Left lung (tissue), 10 donors: ENCODE measurements around the gene CCDC91. TPM values are rescaled to one million over a fixed set of nuclear protein-coding genes. Genes with fewer than 3 reads are reported as not detected.
"Not testable (repeated sequence)": the region's sequence is repeated elsewhere in the genome, so short reads cannot be mapped to it uniquely, and the experiment has no call there.

Experiments
- ATAC-seq: fragments of 200-7000 bp; cut with Tn5 transposase; one replicate; pipeline ENCODE4 v1.9.1; 2020; ENCODE audit warnings: moderate library complexity
- DNase-seq, 4 donors: peaks; one replicate each; pipeline ENCODE4 v3.0.0-alpha.2; 2013 to 2020
- H3K27ac ChIP-seq, 2 donors: fragments of 200-600 bp; sonication (generic) in 1 of 2; one replicate each; pipeline versions ENCODE4 v1.5.0 to v1.8.0; 2020 to 2021
- H3K27me3 ChIP-seq, 2 donors: fragments of 200-600 bp; sonication (generic) in 1 of 2; one replicate each; pipeline versions ENCODE4 v1.5.0 to v1.8.0; 2020 to 2021
- H3K36me3 ChIP-seq, 2 donors: fragments of 200-600 bp; sonication (generic) in 1 of 2; one replicate each; pipeline versions ENCODE4 v1.5.0 to v1.8.0; 2020 to 2021
- H3K4me1 ChIP-seq, 2 donors: fragments of 200-600 bp; one replicate each; pipeline ENCODE4 v1.8.0; 2021
- H3K4me3 ChIP-seq, 2 donors: fragments of 200-600 bp; sonication (generic) in 1 of 2; one replicate each; pipeline versions ENCODE4 v1.5.0 to v1.8.0; 2020 to 2021; ENCODE audit warnings: mild to moderate bottlenecking in 1 of 2
- H3K9me3 ChIP-seq, 2 donors: fragments of 200-600 bp; sonication (generic) in 1 of 2; one replicate each; pipeline versions ENCODE4 v1.5.0 to v1.8.0; 2020 to 2021
- CTCF ChIP-seq, 2 donors: fragments of 200-600 bp; sonication (generic) in 1 of 2; IDR thresholded peaks; one replicate each; pipeline versions ENCODE4 v1.5.0 to v1.8.0; 2021; ENCODE audit warnings: antibody characterized with exemption in 2 of 2
- intact Hi-C, 2 donors: fragments of 100-400 bp; cut with DNase I; formaldehyde crosslinking; loops; one replicate each; pipeline versions ENCODE4 v1.11.2 to v1.14.2; 2022
- polyA plus RNA-seq, 6 donors: library from polyadenylated mRNA; unstranded; fragments of 120-200 nt; gene quantifications; one replicate each; pipeline ENCODE4 v1.2.1, GENCODE V29; 2013; ENCODE audit not compliant: insufficient read length in 6 of 6
- total RNA-seq, 2 donors: library from RNA; stranded (reverse); fragmentation: NEBNext Ultra II Directional; extraction: Animal tissue kit (Norgen Biotek cat#: 25700); gene quantifications; one replicate each; pipeline ENCODE4 v1.2.1, GENCODE V29; 2021
- donor health status: DM: no; HTN: yes; CAD: no.
- donor health status: DM: no; HTN: no; CAD: no.

Gene CCDC91
- total and polyA plus RNA-seq, 8 donors = 18.5 to 30.0 (median 26.2) TPM

- Histone ChIP-seq H3K4me3 (peak overlapping the region; percentile 74 to 88), H3K9me3 (peaks cover 0 to 3% of the 10 kb centered on the region in 2 donors), H3K27me3 (no peaks in the 10 kb centered on the region), H3K36me3 (peaks cover 0 to 6% of the 10 kb centered on the region in 2 donors), H3K27ac (peak overlapping the region; percentile 94 to 98), H3K4me1 (peaks cover 6 to 9% of the 10 kb centered on the region in 2 donors)
- intact Hi-C loops = no loop called here
- ATAC-seq (no peak), DNase-seq (peak in 1 of 4 donors; percentile 12)
- no peak for TF ChIP-seq CTCF (IDR thresholded peaks at IDR 0.05)
Observed at GRCh38 chr12:28189784-28190320, 404 bp upstream of the CCDC91 start.

GRCh38 chr12:28191051-28192048 is 1.1 kb downstream of the CCDC91 start:
- Histone ChIP-seq H3K27ac (peak overlapping the region; percentile 94 to 98), H3K4me3 (peak overlapping the region; percentile 74 to 88), H3K4me1 (peaks cover 6 to 9% of the 10 kb centered on the region in 2 donors), H3K36me3 (peaks cover 0 to 6% of the 10 kb centered on the region in 2 donors), H3K9me3 (peaks cover 0 to 5% of the 10 kb centered on the region in 2 donors), H3K27me3 (no peaks in the 10 kb centered on the region)
- ATAC-seq = peak; percentile 43
- DNase-seq = peak in 3 of 4 donors; percentile 25 to 37 (median 29)
- intact Hi-C loops = no loop called here
- TF ChIP-seq CTCF (IDR thresholded peaks at IDR 0.05) = no peak

GRCh38 chr12:28192125-28192524 is 1.9 kb downstream of the CCDC91 start:
- Histone ChIP-seq H3K4me1 (peaks cover 6 to 9% of the 10 kb centered on the region in 2 donors), H3K4me3 (no peak overlapping the region), H3K9me3 (peaks cover 0 to 5% of the 10 kb centered on the region in 2 donors), H3K27me3 (no peaks in the 10 kb centered on the region), H3K27ac (no peak overlapping the region), H3K36me3 (peaks cover 0 to 6% of the 10 kb centered on the region in 2 donors)
- TF ChIP-seq CTCF (IDR thresholded peaks at IDR 0.05) = no peak
- intact Hi-C loops = no loop called here
- ATAC-seq = no peak
- no peak for DNase-seq

GRCh38 chr12:28194621-28195020 is 4.4 kb downstream of the CCDC91 start:
- DNase-seq, H3K9me3 ChIP-seq, H3K27ac ChIP-seq, H3K36me3 ChIP-seq, ATAC-seq, H3K27me3 ChIP-seq, intact Hi-C loops, H3K4me1 ChIP-seq, H3K4me3 ChIP-seq: not testable (repeated sequence)

- H3K27me3 ChIP-seq, H3K36me3 ChIP-seq, H3K4me3 ChIP-seq, DNase-seq, H3K4me1 ChIP-seq, ATAC-seq, H3K27ac ChIP-seq, H3K9me3 ChIP-seq, intact Hi-C loops: not testable (repeated sequence)
Observed at GRCh38 chr12:28201136-28201535, 10.9 kb downstream of the CCDC91 start.
